Measurements from ENCODE around the gene TTLL1.
"Not testable (repeated sequence)": the region's sequence is repeated elsewhere in the genome, so short reads cannot be mapped to it uniquely, and the experiment has no call there.

TTLL1 gene

GRCh38 chr22:43110444-43110926 lies 21.3 kb upstream of the TTLL1 start, which contains the start of gene BIK:
TSS of gene BIK (plus strand) at chr22:43110750. CDS start at chr22:43124023, 13,273 bp downstream.
- in situ Hi-C loops (cut with HindIII; ENCODE audit: low sequenced_read_pairs): no loop called here

GRCh38 chr22:43109921-43110443 lies 20.8 kb upstream of the TTLL1 start:
- in situ Hi-C loops (cut with HindIII; ENCODE audit: low sequenced_read_pairs): no loop called here

DNA sequence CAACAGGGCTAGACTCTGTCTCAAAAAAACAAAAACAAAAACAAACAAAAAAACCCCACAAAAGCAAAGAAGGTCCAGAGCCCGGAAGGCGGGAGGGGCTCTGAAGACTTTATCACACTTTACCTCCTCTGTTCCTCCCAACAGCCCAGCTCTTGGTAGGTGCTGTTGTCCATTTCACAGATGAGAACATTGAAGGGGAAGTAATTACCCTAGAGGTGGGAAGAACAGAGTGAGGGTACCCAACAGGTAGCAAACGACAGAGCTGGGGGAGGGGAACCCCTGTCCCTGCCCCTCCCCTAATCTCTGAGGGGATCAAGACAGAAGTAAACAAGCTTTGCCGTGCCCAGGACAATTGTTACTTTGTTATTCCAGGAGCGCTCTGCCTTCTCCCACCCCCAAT lies 20.3 kb upstream of the TTLL1 start:
- in situ Hi-C loops (cut with HindIII; ENCODE audit: low sequenced_read_pairs): no loop called here

- in situ Hi-C loops (cut with HindIII; ENCODE audit: low sequenced_read_pairs): no loop called here
Measured at GRCh38 chr22:43106302-43106701, 17.1 kb upstream of the TTLL1 start.

- in situ Hi-C loops (cut with HindIII; ENCODE audit: low sequenced_read_pairs): not testable (repeated sequence)
Measured at GRCh38 chr22:43104950-43105349, 15.8 kb upstream of the TTLL1 start.

DNA sequence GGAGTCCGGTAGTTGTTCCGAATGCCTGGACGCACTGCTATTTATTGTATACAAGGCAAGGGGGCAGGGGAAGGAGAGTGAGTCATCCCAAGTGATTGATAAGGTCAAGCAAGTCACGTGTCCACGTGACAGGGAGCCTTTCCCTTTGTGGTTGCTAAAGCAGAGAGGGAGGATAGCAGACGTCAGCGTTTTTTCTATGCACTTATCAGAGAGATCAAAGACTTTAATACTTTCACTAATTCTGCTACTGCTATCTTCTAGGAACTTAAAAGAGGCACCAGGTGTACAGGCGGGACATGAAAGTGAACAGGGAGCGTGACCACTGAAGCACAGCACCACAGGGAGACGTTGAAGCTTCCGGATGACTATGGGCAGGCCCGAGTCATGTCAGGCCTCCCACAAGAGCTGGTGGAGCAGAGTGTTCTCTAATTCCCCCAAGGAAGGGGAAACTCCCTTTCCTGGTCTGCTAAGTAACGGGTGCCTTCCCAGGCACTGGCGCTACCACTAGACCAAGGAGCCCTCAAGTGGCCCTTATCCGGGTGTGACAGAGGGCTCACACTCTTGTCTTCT lies 14.9 kb upstream of the TTLL1 start:
- in situ Hi-C loops (cut with HindIII; ENCODE audit: low sequenced_read_pairs): not testable (repeated sequence)

DNA sequence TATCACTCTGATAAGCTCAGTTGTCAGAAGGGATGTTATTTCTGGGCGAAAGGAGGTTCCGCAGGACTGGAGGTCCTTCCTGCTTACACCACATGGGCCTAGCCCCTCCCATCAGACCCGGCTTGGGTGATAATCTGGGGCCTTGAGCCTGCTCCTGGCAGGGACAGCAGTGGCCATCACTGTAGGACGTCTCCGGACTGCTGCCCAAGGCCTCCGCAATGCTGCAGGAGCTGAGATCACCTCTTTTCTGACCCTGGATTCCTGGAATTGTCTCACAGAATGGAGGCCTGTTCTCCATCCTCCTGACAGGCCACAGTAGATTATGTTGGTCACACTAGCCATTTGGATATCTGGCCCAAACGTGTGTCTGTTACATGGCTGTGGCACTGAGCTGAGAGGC lies 12.1 kb upstream of the TTLL1 start:
- in situ Hi-C loops (cut with HindIII; ENCODE audit: low sequenced_read_pairs): no loop called here

DNA sequence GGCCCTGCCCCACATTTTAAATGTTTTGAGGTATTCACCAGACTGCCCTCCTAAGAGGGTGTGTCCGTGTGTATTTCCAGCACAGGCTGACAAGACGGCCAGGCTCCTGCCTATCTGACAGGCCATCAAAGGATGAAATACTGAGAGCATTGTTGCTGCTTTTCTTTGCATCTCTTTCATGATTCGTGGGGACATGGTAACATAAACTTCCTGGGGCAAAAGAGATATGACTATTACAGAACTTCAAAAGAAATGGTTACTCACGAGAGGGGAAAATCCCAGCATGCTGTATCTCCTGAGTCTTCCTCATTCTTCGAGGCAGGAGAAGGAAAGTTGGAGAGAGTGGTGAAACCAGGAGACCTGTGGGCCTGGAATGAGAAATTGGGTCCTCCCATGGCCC lies 11.0 kb upstream of the TTLL1 start:
- in situ Hi-C loops (cut with HindIII; ENCODE audit: low sequenced_read_pairs): no loop called here

DNA sequence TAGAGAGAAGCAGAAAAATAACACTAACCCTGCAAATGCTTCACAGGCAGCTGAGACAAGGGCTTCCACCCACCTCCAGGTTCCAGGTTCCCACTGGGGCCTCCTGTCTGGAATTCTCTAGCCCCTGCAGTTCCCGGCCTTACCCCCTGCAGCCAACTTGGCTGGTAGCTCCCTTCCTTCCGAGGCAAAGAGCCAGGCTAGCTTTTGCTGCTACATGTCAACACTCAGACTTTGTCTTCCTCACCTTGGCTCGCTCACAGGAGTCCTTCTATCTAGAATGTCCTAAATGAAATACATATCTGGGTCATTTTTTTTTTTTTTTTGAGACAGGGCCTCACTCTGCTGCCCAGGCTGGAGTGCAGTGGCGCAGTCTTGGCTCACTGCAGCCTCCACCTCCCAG lies 9.9 kb upstream of the TTLL1 start:
- in situ Hi-C loops (cut with HindIII; ENCODE audit: low sequenced_read_pairs): no loop called here

- in situ Hi-C loops (cut with HindIII; ENCODE audit: low sequenced_read_pairs): no loop called here
Measured at GRCh38 chr22:43098356-43098755, 9.2 kb upstream of the TTLL1 start.

DNA sequence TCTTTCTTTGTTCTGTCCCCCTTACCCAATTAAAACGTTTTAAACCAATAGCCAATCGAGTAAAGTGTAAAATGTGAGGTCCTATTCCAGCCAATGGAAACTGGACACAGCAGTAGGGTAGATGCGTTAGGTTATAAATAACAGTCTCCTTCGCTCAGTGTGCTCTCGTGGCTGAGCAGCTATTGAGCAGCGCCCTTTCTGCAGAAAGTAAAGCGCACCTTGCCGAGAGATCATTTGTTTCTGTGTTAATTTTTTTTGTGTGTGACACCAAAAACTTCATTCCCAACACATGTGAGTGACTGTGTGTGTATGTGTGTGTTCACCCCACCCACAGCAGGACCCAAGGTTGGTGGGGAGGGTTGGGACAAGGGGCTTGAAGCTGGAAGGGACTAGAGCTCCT lies 7.2 kb upstream of the TTLL1 start:
- in situ Hi-C loops (cut with HindIII; ENCODE audit: low sequenced_read_pairs): no loop called here

GRCh38 chr22:43094551-43094950 lies 5.4 kb upstream of the TTLL1 start:
- in situ Hi-C loops (cut with HindIII; ENCODE audit: low sequenced_read_pairs): no loop called here

DNA sequence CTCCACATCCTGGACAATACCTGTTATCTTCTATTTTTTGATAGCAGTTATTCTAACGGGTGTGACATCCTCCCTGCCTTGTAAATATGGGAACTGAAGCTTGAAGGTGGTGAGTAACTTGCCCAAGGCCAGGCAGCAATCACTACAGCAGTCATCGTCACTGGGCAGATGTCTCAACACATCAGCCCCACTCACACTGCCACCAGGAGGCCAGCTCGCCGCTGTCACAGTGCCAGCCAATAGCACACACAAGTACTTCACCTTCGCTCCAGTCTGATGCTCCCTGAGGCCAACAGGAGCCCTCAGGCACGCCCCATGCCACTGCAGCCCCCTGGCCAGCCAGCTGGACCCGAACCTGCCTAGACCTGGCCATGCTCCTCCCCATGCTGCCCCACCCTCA lies 4.9 kb upstream of the TTLL1 start:
- in situ Hi-C loops (cut with HindIII; ENCODE audit: low sequenced_read_pairs): no loop called here

DNA sequence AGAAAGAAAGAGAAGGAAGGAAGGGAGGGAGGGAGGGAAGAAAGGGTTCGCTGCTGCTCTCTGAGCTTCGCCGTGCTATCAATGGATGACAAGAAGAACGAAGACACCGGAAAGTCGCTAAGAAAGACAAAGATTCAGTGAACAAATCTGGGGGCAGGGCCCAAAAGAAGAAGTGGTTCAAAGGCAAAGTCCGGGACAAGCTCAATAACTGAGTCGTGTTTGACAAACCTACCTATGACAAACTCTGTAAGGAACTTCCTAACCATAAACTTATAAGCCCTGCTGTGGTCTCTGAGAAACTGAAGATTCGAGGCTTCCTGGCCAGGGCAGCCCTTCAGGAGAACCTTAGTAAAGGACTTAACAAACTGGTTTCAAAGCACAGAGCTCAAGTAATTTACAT lies 2.9 kb upstream of the TTLL1 start:
- in situ Hi-C loops (cut with HindIII; ENCODE audit: low sequenced_read_pairs): no loop called here

GRCh38 chr22:43090130-43090789 lies 1.1 kb upstream of the TTLL1 start:
- in situ Hi-C loops (cut with HindIII; ENCODE audit: low sequenced_read_pairs): no loop called here

DNA sequence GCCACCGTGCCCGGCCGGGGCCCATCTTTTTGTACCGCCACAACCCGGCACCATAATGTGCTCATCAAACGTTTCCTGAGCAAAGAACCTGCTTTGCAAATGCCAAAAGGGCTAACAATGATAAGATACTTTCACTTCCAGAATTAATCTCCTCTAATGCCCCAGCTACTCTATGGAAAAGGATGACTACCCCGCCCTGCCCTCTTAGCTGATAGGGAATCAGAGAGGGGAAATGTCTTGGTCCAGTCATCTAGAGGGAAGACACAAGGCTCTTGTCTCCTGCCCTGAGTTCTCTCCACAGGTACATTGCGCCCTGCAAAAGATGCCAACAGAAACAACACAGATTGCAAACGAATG lies 586 bp downstream of the TTLL1 start:
- in situ Hi-C loops (cut with HindIII; ENCODE audit: low sequenced_read_pairs): no loop called here

DNA sequence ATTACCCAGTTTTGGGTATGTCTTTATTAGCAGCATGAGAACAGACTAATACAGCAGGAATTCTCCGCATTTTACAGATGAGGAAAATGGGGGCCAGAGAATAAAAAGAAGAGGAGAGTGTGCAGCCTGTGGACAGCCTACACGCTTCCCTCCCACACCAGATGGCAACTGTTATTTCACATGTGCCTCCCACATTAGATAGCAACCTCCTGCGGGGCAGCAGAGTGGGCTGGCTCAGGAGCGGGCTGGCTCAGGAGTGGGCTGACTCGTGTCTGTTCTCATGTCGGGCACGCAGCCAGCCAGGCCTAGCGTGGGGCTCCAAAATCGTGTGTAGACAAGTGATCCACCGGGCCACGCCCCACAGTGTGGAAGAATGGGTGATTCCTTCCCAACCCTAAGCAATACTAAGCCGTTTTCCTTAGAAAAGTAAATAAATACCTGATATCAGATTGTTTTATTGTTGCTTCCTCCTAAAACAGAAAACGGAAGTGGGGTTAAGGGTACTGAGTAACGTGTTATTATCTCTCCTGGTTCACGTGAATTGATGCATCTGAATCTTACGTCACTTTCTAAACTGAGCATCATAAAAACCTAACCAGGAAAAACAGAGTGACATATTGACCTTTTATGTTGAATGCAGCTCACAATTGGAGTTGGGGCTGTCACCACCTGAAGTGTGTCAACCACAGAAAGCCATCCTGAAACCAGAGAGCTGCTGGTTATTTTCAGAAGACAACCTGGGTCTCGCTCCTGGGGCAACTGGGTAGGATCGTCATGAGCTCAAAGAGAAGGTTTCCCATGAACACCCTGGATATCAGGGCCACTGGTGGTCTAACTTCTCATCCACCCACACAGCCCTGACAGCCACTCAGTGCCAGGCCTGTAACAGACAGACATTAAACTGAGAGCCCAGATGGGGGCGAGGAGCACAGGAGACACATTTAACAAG lies 3.3 kb downstream of the TTLL1 start:
- in situ Hi-C loops (cut with HindIII; ENCODE audit: low sequenced_read_pairs): no loop called here

DNA sequence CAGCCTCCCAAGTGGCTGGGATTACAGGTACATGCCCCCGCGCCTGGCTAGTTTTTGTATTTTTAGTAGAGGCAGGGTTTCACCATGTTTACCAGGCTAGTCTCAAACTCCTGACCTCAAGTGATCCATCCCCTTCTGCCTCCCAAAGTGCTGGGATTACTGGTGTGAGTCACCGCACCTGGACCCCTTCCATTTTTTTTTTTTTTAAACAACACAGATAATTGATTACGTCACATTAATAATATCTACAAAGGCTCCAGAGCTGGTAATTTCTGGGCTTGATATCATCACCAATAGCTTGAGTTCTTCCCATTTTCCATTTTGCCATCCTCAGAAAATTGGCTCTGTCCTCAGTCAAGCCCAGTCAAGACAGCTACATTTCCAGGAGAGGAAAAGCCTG lies 7.2 kb downstream of the TTLL1 start:
- in situ Hi-C loops (cut with HindIII; ENCODE audit: low sequenced_read_pairs): no loop called here

DNA sequence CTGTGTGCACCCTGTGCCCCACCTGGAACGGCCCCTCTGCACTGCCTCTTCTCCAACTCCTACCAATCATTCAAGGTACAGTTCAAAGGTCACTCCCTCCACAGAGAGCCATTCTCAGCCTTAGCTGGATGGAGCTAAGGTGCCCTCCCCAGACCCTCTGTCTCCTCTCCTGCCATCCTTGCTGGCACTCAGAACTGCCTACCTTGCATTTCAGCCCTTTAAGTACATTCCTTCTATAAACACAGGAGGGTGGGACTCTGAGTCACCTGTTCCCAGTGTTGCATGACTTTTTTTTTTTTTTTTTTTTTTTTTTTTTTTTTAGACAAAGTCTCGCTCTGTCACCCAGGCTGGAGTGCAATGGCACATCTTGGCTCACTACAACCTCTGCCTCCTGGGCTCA lies 8.6 kb downstream of the TTLL1 start:
- in situ Hi-C loops (cut with HindIII; ENCODE audit: low sequenced_read_pairs): no loop called here

DNA sequence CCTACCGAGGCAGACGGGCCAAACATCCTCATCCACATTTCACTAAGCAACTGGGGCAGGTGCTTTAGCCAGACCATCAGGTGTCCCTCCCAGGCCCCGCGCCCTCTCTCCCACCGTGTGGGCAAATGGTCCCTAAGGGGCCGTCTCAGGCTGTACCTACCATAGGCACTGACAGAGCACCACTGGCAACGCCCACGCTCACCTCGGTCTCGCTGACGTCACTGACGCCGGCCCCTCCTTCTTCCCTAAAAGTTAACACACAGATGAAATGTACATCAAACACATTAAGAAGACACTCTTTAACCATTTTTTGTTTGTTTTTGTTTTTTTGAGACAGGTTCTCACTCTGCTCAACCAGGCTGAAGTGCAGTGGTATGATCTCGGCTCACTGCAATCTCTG lies 9.4 kb downstream of the TTLL1 start:
- in situ Hi-C loops (cut with HindIII; ENCODE audit: low sequenced_read_pairs): no loop called here

DNA sequence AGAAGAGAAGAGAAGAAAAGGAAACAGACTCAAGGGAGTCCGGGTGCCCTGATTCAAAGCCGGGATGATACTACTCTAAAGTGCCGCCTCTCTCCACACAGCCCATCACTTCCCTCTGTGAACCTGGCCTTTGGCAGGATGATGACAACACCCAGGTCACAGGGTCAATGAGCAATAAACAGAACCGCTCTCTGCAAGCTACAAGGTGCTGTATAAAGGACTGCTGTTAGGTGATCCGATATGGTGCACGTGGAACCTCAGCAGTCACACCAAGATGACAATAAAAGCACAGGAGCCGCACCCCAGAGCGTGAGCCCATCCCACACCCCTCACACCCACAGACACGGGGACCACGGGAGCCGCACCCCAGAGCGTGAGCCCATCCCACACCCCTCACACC lies 10.7 kb downstream of the TTLL1 start:
- in situ Hi-C loops (cut with HindIII; ENCODE audit: low sequenced_read_pairs): no loop called here
